NCI-H1417 treated with DMSO at 0.1 percent for 48 hours (cell line): Measurements from ENCODE around the gene RGS12.
"Not testable (repeated sequence)": the region's sequence is repeated elsewhere in the genome, so short reads cannot be mapped to it uniquely, and the experiment has no call there.

Source experiments
- DNase-seq: peaks from one replicate; lab custom pipeline; 2025; lab: John Stamatoyannopoulos, UW

Gene RGS12

DNA sequence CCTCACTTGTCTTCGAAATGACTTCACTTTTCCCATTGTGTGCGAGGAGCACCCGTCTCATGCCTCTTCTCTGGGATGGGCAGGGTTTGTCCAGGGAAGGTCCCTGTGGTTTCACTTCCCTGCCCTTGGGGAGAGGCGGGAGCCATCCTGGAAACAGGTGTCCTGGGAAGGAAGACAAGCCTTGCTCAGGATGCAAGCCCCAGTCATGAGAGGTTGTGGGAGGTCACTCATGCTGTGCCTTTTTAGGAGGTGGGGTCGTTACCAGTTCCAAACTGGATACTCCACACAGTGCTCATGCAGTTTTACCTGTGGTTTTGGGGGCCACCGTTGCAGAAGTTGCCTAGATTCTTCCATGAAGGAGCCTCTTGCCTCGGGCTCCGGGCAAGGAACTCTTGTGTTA, 3.8 kb downstream of the RGS12 start:
- DNase-seq, result no peak

DNA sequence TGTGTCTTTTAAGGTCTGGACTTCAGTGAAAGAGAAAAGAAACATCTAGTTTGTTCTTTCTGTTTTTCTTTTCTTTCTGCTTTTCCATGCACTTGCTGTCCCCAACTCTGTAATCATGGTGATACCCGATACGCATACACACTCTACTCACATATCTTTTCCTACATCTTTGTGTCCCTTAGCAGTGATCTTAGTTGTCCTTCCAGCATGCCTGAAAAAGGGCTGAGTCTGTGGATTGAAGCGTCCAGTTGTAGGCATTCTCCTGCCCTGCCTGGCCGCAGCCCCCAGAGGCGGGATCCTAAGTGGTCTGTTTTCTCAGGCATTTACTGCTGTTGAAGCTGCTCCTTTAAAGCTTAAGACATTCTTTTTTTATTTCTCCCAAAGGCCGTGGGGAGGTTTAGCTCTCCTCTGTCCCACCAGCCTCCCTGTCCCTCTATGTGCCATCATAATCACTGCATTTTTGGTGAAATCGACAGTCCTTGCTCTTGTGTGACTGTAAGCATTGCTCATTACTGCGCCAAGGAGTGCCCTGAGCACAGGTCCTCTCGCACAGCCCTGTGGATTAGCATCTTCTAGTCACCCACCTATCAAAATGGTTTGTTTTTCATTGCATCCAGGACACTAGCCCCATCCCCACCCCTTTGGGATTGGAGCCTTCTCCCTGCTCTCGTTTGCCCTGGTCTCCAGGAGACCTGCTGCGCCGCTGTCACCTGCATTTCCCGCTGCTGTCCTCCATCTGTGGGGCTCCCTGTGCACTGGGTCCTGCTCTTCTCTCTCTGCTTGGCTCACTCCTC, 4.4 kb downstream of the RGS12 start:
- DNase-seq, result no peak

GRCh38 chr4:3299122-3299975, 6.5 kb downstream of the RGS12 start:
- no peak for DNase-seq

DNA sequence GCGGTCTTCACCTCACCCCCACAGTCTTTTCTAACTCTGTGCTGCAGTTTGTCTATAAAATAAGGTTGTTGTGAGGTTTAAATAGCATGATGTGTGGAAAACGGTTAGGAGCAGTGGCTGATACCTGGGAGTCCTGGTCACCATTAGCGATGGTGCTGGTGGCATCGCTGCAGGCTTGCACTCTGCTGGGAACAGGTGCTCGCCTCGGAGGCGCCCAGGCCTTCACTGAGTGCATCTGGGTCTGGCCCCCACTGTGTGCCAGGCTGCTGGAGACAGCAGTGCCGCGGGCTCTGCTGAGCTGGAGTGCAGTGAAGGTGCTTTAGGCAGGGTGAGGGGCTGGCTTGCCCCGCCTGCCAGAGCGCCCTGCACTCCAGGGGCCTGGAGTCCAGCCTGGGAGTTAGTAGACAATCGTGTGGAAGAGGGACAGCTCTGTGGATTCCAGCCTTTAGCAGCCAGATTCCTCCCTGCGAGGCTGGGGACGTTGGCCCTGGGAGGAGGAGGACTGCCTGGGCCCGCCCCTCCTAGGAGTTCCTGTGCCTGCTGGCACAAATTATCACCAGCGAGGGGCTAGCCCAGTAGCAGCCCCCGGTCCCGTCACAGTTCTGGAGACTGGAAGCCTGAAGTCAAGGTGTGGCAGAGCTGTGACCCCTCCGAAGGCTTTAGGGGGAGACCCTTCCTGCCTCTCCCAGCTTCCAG, 7.3 kb downstream of the RGS12 start:
- DNase-seq, result no peak

- DNase-seq, result not testable (repeated sequence)
Measured at GRCh38 chr4:3300882-3301281, 8.1 kb downstream of the RGS12 start.

DNA sequence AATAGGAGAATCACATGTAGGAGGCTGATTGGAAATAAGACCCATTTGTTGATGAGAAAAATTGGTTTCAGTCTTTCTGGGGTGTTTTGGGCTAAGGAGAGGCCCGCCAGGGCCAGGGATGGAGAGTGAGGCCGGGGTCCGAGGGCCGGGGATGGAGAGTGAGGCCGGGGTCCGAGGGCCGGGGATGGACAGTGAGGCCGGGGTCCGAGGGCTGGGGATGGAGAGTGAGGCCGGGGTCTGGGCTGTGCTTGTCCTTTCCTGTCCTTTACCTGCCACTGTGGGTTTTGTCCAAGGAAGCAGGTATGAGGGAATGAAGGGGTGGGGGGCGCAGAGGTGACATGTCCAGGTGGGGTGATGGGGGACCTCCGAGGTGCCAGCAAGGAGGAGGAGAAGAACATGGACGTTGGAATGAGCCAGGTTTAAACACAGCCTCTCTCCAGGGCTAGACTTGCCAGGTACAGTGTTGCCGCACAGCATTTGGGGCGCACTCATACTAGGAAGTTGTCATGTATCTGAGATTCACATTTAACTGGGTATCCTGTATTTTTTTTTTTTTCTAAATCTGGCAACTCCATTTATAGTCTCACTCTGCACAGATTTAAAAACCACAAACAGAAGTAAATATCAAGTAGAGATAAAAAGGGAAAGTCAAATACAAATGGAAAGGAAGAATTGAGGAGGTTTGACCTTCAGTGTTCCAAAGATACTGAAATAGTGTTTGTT, 8.8 kb downstream of the RGS12 start:
- no peak for DNase-seq

DNA sequence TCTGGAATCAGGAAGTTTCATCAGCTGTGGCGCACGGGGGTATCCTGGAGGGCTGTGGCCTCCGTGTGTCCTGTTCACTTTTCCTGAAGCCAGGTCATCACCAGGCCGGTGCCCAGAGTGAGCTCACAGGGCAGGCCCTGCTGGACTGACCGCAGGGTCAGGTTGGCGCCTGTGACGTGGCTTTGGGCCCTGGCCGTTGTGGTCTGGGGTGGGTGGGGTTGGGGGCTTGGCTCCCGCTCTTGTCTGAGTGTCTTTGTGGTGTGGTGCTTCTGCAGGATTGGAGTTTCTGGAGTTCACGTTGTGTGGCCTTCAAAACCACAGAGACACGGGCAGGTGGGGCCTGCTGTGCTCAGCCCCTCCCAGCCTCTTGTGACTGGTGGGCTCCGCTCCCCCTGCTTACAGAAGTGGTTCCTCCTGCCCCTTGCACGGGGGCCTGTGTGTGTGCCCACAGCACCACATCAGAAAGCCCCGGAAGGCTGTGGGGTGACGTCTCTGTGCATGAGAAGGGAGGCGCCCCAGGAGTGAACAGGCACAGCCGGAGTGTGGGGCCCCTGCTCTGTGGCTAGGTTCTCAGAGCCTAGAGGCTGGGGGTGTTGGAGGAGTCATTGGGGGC, 9.5 kb downstream of the RGS12 start:
- no peak for DNase-seq

DNA sequence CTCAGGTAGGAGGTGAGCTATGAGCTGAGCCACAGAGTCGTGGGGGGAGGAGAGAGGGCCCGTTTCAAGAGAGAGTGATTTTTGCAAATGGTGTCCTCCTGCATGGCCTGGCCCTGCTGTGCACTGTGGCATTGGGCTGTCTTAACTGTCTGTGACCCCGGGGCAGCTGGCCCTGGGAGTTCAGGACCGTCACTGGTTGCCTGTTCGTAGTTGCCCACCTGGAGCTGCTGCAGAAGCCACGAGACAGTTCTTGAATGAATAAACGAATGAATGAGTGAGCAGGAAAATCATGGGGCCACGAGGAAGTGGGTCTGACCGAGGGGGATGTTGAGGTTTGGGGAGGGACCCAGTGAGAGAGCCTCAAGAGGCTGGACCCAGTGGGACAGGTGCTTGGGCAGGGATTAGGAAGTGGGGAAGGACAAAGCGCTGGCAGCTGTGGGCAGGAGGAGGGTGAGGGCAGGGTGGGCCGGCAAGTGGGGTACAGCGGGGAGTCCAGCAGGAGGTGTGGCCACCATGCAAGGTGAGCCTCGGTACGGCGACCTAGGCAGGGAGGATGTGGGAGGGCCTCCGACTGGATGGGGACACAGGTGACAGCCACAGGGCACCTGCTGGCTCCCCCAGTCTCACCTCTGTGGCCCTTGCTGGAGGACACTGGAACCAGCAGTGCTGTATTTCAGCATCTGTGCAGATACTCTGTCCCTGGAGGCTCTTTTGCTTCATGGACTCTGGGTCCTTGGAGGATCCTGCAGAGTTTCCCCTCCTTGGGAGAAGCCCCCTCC, 10.2 kb downstream of the RGS12 start:
- no peak for DNase-seq

DNA sequence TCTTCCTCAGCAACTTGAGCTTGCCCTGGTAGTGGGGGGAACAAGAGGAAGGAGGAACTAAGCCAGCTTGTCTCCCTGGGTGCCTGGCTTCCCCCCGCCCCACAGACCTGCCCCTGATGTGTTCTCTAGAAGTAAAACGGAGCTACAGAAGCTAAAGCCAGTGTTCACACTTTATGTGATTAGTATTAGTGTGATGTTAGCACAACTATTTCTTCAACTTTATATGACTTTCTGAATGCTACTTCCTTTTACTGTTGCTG, 10.7 kb downstream of the RGS12 start:
- DNase-seq, result no peak

- no peak for DNase-seq
Measured at GRCh38 chr4:3303923-3304710, 11.3 kb downstream of the RGS12 start.

GRCh38 chr4:3304831-3305609, 12.2 kb downstream of the RGS12 start:
- no peak for DNase-seq

DNA sequence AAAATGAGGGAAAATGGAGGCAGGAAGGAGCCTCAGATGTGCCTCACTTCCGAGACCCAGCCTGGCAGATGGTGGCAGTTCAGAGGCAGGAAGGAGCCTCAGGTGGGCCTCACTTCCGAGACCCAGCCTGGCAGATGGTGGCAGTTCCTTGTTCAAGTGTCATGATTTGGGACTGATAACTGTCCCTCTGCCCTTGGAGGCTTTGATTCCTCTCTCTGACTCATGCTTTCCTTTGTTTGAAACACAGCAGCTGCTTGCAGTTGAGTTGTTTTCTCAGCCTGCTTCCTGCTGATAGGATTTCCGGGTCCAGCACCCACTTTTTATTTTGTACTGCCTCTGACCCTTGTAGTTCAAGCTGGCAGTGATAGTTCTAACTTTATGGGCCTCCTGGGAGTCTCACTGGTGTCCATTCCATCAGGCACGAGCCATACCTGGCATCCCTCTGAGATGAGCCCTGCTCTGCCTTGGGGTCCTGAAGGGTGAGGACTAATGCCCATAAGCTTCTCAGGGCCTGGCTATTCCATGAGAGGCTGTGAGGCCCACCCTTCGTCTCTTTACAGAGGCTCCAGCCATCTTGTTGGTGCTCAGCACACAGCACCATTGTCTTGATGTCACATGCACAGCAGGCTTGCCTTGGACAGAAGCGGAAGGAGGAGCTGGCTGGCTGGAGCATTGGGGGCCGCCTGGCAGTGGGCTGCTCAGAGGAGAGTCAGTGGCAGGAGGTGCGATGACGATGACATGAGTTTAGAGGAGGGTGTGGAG, 13.0 kb downstream of the RGS12 start:
- no peak for DNase-seq

DNA sequence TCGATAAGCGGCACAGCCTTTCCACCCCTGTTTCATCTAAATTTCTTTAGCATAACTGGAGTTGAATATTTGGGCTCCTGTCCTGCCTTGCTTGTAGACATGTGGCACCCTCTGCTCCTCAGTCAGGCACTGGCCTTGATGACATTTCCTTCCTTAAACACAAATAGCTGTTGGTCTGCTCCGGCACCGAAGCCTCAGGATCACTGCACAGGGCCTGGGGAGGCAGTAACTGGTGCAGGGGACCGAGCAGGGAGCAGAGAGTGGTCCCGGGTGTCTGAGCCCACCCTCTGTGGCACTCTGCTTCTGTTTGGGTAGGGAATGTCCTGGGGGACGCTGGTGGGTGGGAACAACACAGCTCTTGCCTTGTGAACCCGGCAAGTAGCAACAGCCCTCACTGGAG, 13.6 kb downstream of the RGS12 start:
- no peak for DNase-seq

- no peak for DNase-seq
Measured at GRCh38 chr4:3307060-3307459, 14.2 kb downstream of the RGS12 start.

GRCh38 chr4:3307486-3307885, 14.7 kb downstream of the RGS12 start:
- no peak for DNase-seq

DNA sequence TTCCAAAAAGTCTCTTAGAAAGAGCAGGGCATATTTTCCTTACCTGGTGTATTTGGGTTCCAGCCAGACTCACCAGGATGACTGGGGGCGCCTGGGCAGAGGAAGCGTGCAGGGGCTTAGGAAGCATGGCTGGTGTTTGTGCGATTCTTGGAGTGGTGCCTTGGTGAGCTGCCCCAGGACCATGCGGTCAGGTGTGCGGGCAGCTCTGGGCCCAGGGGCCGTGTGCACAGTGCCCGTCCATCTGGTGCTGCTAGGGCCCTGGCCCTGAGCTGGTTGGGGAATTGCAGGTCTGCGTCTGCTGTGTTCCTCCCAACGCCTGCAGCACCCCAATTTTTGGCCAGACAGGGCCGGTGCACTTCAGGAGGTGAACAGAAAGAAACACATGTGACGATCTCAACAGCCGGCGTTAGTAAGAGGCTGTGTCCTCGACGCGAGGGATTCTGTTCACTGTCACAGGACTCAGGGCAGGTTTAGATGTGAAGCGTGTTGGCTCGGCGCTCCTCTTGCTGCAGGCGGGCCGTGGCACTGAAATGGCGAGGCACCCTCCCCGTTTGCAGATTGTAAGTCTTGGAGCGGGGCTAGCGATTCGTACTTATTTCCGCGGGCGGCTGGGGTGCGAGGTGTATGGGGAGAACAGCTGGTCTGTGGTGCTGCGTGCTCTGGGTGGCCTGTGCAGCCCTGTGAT, 15.2 kb downstream of the RGS12 start:
- no peak for DNase-seq

GRCh38 chr4:3308691-3309090, 15.9 kb downstream of the RGS12 start:
- DNase-seq, result no peak
